H4 (cell line): ENCODE data around the gene KCNQ1. TPM values are rescaled to one million over a fixed set of nuclear protein-coding genes. Genes with fewer than 3 reads are reported as not detected.
"Not testable (repeated sequence)": the region's sequence is repeated elsewhere in the genome, so short reads cannot be mapped to it uniquely, and the experiment has no call there.

ENCODE experiments used
- DNase-seq: peaks from one replicate; pipeline ENCODE4 v3.0.0-alpha.2; 2015; ENCODE audit warnings: low spot score
- total RNA-seq: library from RNA; depleted of rRNA; stranded (reverse); fragments of >200 nt; shearing (Covaris generic); gene quantifications from 2 replicates; pipeline ENCODE4 v1.2.3, GENCODE V29; 2014

Gene KCNQ1
- total RNA-seq, 1 experiment from 2014 or later = 0.04 TPM

DNA sequence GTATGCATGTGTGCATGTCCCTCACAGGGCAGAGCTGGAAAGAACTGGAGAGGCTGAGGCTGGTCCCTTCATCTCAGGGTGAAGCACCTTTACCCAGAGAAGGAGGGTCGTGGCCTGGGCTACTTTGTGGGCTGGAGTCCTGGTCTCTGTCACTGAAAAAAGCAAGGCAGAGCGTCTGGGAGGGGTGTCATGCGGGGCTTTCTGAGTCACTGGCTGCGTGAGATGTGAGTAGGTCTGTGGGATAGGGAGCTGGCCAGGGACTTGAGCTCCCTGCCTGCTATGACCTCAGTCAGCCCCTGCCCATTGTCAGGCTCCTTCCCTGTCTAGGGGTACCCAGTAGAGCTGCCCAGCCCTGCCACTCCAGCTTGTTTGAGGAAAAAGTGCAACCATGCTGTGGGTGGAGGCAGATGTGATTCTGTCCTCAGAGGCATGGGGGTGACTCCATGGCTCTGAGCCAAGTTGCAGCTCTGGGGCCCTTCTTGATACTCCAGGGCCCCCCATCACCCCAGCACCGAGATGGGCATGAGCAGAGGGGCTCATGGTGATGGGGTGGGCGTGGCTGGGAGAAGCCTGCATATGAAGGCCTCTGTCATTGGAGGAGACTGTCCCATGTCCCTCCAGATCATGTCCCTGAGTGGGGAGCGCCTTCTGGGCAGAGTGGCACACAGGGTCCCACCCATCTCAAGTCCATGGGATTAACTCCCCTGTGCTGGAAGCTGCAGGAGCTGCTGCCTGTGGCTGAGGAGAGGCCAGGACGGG is 27.8 kb downstream of the KCNQ1 start:
- DNase-seq = no peak

DNA sequence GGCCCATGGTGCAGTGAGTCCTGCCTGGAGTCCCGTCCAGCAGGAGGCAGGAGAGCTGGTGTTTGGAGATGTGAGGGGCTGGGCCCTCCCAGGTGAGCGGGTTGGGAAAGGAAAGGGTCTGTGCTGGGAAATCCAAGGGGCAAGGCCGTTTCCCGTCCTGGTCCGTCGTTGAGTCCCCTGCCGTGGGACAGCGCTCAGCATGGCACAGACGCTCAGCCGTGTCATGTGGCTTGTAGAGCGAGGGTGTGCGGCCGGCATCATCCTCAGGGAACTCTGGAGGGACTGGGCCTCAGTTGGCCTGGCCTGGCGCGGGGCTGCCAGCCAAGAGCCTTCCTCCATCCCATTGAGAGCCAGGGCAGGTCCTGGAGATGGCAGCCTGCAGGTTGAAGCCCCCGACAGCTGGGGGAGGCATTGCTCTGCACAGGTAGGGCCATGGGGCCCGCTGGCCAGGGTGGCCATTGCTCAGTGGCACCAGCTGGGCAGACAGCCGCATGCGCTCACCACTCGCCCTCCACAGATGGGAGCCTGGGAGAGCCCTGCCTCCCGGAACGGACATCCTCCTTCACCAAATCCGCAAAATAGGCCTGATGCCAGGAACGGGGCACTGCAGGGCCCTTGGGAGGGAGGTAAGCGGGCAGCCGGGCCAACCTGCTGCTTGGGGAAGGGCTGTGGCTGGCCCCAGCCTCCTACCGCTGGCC is 28.7 kb downstream of the KCNQ1 start:
- peak; percentile 5 for DNase-seq

DNA sequence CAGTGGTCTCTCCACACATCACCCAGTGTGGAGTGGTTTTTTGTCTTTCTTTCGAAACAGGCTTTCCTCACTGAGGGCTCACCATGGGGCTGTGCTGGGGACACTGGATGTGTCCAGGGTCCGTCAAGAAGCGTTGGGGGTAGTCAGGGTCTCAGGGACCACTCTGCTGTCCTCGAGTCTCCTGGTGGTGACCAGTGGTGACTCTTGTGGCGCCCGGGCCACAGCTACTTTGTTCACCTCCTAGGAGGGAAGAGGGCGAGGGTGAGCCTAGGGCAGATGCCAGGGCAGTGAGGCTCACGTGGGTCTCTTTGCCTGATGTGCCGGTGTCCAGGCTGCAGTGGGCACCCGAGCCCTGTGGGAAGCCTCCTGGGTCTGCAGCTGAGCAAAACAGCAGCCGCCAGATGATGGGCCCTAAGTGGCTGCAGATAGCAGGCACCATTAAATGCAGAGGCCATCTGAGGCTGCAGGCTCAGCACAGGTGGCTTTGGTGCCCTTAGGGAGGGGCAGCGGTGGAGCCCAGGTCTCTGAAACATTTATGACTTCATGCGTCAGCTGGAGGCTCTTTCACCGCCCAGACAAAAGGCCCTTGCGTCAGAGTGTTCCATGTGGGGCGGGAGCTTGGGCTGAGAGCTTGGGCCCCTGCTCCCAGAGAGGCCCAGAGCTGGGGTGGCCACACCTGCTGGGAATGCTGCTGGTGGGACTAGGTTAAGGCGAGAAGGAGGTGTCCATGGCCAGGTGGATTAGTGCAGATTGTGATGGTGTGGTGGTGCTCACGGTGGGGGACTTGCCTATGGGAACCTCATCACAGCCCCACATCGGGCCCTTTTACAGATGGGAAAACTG is 29.5 kb downstream of the KCNQ1 start:
- DNase-seq = peak; percentile 5

DNA sequence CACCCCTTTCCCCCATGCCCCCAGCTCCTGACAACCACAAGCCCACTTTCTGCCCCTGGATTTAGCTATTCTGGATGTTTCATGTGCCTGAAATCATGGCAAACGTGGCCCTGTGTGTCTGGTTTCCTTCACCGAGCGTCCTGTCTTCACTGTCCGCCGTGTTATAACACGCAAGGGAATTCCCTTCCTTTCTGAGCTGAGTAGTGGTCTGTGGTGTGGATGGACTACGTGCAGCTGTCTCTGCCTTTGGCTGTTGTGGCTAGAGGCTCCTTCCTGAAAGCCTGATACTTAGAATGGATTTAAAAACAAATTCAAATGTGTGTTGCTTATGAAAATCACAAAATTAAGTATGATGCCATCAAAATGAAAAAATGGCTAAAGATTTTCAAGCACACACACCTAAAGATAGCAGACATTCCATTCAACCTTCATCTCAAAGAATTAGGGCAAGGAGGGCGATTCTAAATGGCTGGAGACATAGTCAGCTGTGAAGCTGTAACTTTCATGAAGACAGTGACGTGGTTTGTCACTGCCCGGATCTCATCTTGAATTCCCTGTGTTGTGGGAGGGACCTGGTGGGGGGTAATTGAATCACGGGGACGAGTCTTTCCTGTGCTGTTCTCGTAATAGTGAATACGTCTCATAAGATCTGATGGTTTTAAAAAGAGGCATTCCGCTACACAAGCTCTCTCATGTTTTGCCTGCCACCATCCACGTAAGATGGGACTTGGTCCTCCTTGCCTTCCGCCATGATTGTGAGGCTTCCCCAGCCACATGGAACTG is 30.5 kb downstream of the KCNQ1 start:
- DNase-seq = no peak

DNA sequence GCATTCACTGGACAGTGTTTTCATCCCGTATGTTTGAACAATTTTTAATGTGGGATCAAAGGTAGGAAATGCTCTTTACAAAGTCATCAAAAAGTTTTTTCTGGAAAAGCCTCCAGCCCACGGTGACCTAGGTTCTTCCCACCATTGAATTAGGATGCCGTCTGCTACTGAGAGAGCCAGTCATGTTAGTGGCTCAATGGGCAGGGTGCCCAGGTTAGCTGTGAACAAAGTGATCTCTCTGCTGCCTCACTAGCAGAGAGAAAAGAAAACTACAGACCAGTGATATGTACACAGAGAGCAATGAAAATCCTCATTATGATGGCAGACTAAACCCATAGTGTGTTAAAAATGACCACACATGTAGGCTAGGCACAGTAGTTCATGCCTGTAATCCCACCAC is 32.4 kb downstream of the KCNQ1 start:
- no peak for DNase-seq

DNA sequence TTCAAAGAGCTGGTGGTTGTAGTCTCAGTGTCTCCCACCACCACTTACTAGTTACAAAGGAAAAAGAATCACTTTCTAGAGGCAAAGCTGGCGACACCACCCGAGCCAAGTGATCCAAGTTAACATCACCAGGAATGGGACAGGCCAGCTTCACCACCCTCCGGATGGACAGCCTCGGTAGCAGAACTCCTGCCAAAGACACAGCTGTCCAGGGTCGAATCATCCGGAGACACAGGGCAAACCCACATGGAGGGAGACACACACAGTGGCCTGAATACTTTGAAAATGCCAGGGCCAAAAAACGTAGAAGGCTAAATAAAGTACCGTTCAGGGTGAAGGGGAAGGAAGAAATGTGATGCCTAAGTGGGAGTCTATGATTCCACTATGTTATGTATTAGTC is 33.1 kb downstream of the KCNQ1 start:
- no peak for DNase-seq

DNA sequence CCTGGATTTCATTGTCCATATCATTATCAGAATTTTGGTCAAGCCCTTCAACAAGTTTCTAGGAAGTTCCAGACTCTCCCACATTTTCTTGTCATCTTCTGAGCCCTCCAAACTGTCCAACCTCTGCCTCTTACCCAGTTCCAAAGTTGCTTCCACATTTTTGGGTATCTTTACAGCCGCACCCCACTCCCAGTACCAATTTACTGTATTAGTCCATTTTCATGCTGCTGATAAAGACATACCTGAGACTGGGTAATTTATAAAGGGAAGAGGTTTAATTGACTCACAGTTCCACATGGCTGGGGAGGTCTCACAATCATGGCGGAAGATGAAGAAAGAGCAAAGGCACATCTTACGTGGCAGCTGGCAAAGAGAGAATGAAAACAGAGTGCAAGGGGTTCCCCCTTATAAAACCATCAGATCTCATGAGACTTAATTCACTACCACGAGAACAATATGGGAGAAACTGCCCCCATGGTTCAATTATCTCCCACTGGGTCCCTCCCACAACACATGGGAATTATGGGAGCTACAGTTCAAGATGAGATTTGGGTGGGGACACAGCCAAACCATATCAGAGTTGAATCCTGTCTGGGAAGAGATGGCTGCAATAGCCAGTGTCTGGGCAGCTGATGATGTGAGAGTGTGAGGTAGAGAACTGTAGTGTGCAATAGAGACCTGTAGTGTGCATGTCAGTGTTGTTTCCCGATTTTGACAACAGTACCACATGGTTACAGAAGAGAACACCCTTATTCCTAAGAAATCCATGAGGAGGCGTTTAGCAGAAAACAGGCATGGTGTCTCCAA is 35.5 kb downstream of the KCNQ1 start:
- DNase-seq = not testable (repeated sequence)

DNA sequence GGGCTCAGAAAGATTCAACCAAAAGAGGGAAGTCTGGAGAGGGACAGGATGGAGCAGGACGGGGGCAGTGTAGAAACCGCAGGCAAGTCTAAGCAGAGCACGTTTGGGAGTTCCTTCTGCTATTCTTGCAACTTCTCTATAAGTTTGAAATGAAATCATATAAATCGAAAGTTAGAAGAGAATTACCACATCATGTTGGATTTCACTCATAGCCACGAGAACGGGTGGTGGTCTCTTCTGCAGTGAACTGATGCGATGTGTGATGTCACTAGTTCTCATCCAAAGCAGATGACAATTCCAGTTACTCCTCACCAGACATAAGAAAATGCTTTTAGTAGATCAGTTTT is 36.0 kb downstream of the KCNQ1 start:
- DNase-seq = no peak

DNA sequence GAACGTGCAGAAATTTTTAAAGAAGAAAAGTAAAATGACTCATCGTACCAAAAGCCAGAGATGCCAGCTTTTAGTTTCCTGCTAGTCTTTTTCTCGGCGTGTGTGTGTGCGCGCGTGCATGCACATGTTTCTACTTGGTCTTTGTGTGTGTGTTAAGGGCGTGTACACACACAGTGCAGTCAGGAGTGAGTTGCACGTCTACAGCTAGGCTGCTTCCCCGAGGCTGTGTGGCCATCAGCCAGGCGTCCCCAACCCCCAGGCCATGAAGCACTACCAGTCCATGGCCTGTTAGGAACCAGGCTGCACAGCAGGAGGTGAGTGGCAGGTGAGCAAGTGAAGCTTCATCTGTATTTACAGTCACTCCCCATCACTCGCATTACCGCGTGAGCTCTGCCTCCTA is 36.4 kb downstream of the KCNQ1 start:
- no peak for DNase-seq

DNA sequence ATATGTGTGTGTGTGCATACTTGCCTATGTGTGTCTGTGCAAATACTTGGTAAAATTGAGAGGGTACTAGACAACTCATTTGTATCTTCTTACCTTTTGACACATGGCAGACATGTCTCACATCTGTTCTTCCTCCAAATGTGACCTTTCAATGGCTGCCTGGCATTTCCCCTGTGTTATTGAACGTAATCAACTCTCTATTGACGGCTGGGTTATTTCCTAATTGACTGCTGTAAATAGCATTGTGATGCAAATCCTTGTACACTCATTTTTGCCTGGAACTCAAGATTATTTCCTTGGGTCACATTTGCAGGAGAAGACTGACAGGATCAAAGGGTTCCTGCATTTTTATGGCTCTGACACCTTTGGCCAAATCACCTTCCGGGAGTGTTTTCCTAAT is 37.4 kb downstream of the KCNQ1 start:
- no peak for DNase-seq

DNA sequence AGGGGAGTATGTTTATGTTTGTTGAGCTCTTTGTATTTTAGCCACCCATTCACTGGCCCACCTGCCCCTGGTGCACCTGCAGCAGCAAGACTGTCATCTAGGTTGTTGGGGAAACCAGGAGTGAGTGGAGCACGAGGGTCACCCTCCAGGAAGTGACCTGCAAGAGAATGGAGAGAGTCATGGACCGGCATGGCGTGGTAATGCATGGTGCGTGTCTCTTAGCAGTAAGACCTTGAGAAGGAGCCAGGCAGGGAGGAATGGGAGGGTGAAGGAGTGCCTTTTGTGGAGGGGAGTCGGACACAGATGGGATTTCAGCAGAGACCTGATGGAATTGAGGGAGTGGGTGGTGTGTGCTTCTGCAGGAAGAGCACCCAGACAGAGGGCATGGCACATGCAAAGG is 37.9 kb downstream of the KCNQ1 start:
- DNase-seq = no peak

DNA sequence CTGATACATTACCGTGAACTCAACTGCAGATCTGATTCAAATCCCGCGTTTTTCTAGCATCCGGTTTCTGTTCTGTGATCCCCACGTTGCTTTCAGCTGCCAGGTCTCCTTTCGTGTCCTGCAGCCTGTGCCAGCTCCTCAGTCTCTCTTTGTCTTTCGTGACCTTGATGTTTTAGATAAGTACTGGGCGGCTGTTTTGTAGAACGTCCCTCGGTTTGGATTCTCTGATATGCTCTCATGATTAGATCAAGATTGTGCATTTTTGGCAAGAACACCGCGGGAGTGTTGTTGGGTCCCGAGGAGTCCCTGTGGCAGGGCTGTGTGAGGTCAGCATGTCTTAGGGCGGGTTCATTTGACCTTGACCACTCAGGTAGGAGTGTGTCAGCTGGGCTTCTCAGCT is 38.6 kb downstream of the KCNQ1 start:
- DNase-seq = no peak

DNA sequence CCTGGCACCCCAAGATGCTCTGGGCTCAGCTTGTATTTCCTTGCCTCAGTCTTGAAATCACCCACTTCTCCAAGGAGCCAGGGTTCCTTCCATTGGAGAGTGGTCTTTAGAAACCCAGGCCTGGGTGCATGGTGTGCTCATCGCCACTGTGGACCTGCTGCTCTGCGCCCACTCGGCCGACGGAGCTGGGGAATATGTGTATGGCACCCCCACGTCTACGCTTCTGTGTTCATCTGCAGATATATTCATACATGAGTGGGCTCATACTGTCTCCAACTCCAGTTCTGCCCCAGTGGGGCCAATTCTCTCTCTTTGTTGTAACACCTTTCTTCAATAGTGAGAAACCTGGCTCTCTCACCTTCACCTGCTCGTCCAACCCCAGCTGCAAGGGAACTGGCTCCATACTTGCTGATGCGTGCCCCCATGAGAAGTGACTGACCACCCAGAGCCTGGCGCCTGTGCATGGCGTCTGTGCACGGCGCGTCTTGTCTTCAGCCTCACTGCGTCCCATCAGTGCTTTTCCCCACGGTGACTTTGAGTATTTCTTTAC is 39.8 kb downstream of the KCNQ1 start:
- no peak for DNase-seq

DNA sequence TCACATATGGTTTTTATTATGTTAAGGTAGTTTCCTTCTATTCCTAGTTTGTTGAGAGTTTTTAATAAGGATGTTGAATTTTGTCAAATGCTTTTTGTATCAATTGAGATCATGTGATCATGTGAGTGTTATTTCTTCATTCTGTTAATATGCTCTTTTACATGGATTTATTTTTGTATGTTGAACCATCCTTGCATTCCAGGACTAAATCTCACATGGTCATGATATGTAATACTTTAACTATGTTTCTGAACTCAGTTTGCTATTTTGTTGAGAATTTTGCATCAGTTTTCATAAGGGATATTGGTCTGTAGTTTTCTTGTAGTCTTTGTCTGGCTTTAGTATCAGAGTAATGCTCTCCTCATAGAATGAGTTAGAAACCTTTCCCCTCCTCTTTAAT is 43.2 kb downstream of the KCNQ1 start:
- DNase-seq = no peak

DNA sequence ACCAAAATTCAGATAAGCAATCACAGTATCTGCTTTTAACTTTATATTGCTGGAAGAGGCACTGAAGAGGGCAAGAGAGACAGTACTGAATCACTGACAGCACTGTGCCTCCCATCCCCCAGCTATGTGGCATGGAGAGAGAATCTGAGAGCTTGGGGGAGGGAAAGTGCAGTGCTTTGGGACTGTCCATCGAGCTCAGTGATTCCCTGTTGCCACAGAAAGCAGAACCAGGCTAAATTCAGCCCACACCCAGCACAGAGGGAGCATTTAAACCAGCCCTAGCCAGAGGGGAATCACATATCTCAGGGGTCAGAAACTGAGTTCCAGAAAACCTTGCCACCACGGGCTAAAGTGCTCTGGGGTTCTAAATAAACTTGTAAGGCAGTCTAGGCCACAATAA is 44.3 kb downstream of the KCNQ1 start:
- DNase-seq = no peak

DNA sequence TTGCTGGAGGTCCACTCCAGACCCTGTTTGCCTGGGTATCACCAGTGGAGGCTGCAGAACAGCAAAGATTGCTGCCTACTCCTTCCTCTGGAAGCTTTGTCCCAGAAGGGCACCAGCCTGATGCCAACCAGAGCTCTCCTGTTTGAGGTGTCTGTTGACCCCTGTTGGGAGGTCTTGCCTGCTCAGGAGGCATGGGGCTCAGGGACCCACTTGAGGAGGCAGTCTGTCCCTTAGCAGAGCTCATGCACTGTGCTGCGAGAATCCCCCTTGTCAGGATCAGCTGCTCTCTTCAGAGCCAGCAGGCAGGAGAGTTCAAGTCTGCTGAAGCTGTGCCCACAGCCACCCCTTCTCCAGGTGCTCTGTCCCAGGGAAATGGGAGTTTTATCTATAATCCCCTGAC is 53.1 kb downstream of the KCNQ1 start:
- DNase-seq = not testable (repeated sequence)

DNA sequence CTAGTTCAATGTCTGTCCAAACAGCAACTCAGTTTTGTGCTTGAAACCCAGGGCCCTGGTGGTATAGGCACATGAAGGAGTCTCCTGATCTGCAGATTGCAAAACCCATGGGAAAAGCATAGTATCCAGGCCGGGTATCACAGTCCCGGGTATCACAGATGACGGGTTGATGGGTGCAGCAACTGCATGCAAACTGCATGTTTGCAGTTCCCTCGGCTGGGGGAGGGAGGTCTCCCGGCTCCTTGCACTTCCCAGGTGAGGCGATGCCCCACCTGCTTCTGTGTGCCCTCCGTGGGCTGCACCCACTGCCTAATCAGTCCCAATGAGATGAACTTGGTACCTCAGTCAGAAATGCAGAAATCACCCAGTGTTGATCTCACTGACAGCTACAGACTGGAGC is 53.9 kb downstream of the KCNQ1 start:
- DNase-seq = no peak

DNA sequence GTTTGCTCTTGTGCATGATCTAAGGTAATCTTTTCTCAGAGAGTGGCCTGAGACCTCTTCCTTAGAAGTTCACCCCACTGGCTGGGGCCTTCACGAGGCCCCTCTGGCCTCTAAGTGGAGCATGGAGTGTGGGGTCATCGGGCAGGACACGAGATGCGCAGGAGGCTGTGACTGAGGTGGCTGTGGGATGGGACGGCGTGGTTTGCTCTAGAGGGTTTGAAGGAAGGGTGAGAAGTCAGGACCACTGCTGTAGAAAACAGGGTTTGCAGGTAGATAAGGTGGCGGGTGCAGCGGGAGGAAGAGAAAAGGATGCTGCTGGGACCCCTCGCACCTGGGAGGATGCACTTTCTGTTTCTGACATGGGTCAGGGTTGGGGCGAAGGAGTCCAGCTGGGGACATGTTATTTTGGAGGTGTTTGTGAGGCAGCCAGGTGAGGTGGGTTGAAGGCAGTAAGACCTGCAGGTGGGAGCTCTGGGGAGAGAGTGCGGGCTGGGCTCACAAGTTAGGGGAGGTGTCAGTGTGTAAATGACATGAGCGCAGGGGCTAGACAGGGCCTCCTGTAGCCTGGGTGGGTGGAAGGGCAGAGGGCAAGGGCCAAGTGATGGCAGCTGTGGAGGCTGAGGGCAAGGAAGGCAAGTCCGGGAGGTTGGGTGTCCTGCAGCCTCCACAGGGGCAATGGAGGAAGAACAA is 62.5 kb downstream of the KCNQ1 start:
- no peak for DNase-seq

DNA sequence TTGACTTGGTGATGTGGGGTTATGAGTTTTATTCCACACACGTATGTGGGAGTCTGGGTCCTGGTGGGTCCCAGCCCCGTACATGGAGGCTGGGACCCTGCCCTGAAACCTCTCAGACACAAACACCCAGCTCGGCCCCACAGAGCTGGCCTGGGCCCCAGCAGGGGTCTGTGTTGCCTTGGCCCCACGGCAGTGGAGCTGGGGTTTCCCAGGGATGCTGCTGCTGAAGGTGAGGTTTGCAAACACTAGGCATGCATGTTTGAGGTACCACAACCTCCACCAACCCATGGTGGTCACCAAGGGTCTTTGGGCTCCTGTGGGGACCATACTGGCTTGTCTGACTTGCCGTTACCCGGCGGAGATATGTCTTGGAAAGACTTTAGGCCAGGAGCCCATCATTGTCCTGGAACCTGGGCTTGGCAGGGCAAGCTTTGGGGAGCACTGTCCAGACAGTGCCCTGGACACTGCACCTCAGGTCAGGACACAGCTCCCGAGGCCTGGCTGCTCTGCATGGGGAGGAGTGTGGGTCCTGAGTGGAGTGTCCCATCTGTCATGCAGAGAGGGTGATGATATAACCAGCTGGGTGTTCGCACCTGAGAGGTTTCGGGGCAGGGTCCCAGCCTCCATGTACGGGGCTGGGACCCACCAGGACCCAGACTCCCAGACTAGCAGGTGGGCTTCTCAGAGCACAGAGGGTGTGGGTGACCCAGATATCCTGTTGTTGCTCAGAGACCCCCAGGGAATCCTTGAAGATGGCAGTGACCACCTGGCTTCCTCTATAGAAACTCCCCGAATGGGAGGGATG is 63.3 kb downstream of the KCNQ1 start:
- DNase-seq = no peak
